Fibroblast of lung (primary cell): Measurements from ENCODE around the gene CACNA1H.

ENCODE experiments used
- CTCF ChIP-seq, 2 donors: IDR thresholded peaks in 1 of 2; conservative IDR thresholded peaks in 1 of 2; 1 replicate in 1 of 2; 2 replicates in 1 of 2; pipeline ENCODE4 v1.5.1; 2011 to 2012; ENCODE audit warnings: low read length in 2 of 2, control low read depth in 1 of 2, inconsistent platforms in 1 of 2, low read depth in 1 of 2, mild to moderate bottlenecking in 1 of 2
- EZH2 ChIP-seq: IDR thresholded peaks from 2 replicates; pipeline ENCODE4 v1.5.1; 2012; ENCODE audit warnings: low read length, control low read depth, mild to moderate bottlenecking; ENCODE audit errors: missing control alignments

GRCh38 chr16:1192384-1193073 lies 39.6 kb downstream of the CACNA1H start:
- TF ChIP-seq EZH2 (no peak), CTCF (conservative IDR thresholded peaks at IDR 0.05 in 1 of 2, IDR thresholded peaks at IDR 0.05 in 1 of 2; ENCODE audit: low read depth in 1 of 2, low read length in 2 of 2) (no peak)
